ENCODE data around the gene SLC16A13.
"Not testable (repeated sequence)": the region's sequence is repeated elsewhere in the genome, so short reads cannot be mapped to it uniquely, and the experiment has no call there.

SLC16A13 gene

GRCh38 chr17:7068268-7068667 is 32.5 kb downstream of the SLC16A13 start:
- DNase-seq, result no peak

GRCh38 chr17:7070712-7071111 is 34.9 kb downstream of the SLC16A13 start:
- no peak for DNase-seq

GRCh38 chr17:7072406-7072805 is 36.6 kb downstream of the SLC16A13 start:
- DNase-seq, result no peak

GRCh38 chr17:7074931-7075330 is 39.1 kb downstream of the SLC16A13 start:
- DNase-seq, result no peak

GRCh38 chr17:7077911-7078546 is 42.2 kb downstream of the SLC16A13 start:
- DNase-seq, result no peak

- no peak for DNase-seq
These were observed 42.9 kb downstream of the SLC16A13 start for GRCh38 chr17:7078711-7079110.

- DNase-seq, result no peak
These were observed 44.0 kb downstream of the SLC16A13 start, which contains the start of gene CLEC10A for GRCh38 chr17:7079581-7080455. Gene CLEC10A, minus strand, starts transcription at chr17:7080251. Its CDS starts 1,439 bp downstream, at chr17:7078812.

- DNase-seq, result no peak
These were observed 44.7 kb downstream of the SLC16A13 start for GRCh38 chr17:7080456-7081041.

- no peak for DNase-seq
These were observed 45.7 kb downstream of the SLC16A13 start for GRCh38 chr17:7081341-7082062.

- no peak for DNase-seq
These were observed 47.8 kb downstream of the SLC16A13 start for GRCh38 chr17:7083592-7083991.

DNA sequence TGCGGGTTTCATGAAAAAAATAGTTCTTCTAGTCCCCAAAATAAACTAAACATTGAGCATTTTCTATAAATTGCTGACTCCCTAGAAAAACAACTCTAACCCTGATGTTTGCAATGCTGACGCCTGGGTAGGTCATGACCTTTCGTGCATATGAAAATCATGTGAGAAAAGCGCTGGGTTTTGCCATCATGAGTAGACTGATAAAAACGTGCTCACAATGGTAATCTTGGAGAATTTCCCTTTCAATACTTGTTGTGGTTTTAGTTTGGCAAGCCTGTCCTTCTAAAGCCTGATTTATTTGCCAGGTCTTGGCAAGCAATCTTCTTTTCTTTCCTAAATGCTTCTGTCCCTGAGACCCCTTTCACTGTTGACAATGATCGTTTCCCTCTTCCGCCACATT is 48.3 kb downstream of the SLC16A13 start:
- no peak for DNase-seq

- not testable (repeated sequence) for DNase-seq
These were observed 52.6 kb downstream of the SLC16A13 start for GRCh38 chr17:7088442-7088841.

DNA sequence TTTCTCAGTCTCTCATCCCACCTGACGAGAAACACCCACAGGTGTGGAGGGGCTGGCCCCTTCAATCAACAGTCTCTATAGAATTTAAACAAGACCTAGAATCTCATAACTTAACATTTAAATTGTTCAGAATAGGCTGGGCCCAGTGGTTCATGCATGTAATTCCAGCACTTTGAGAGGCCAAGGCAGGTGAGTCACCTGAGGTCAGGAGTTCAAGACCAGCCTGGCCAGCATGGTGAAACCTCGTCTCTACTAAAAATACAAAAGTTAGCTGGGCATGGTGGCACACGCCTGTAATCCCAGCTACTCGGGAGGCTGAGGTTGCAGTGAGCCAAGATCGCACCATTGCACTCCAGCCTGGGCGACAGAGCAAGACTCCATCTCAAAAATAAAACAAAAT is 53.8 kb downstream of the SLC16A13 start:
- not testable (repeated sequence) for DNase-seq
